BJ (cell line): ENCODE data around the gene PKD1. TPM values are rescaled to one million over a fixed set of nuclear protein-coding genes. Genes with fewer than 3 reads are reported as not detected.

ENCODE experiments used
- CTCF ChIA-PET: fragments of 350-600 bp; formaldehyde crosslinking; extraction: SDS; loops from one replicate; lab custom pipeline; 2021; ENCODE audit warnings: antibody characterized with exemption, inconsistent platforms; lab: Yijun Ruan, JAX
- POLR2A ChIA-PET: fragments of 300-600 bp; sonication (Branson Sonifier 250); formaldehyde crosslinking; extraction: SDS; loops from one replicate; lab custom pipeline; 2021; ENCODE audit warnings: antibody characterized with exemption; lab: Charles Lee
- DNase-seq: peaks from one replicate; pipeline ENCODE4 v3.0.0-alpha.2; 2011; ENCODE audit warnings: low read depth
- H3K27me3 ChIP-seq: 2 replicates; pipeline ENCODE4 v1.6.0; 2011; ENCODE audit warnings: low read length; ENCODE audit not compliant: control insufficient read depth, insufficient read depth
- H3K36me3 ChIP-seq: 2 replicates; pipeline ENCODE4 v1.5.1; 2011; ENCODE audit warnings: low read length; ENCODE audit not compliant: control insufficient read depth, insufficient read depth
- H3K4me3 ChIP-seq: 2 replicates; pipeline ENCODE4 v1.5.1; 2011; ENCODE audit warnings: low read depth, mild to moderate bottlenecking, control low read depth, low read length
- polyA plus RNA-seq: library from polyadenylated mRNA; depleted of rRNA; stranded (reverse); fragments of >200 nt; gene quantifications from 2 replicates; pipeline ENCODE4 v1.2.3, GENCODE V29; 2011
- TF ChIP-seq, protein P1 (sequence below): IDR thresholded peaks from 2 replicates; pipeline ENCODE4 v1.5.1; 2011; ENCODE audit warnings: low read depth, mild to moderate bottlenecking, control low read depth, inconsistent platforms, low read length, moderate library complexity; ENCODE audit not compliant: insufficient read depth

PKD1 gene
- polyA plus RNA-seq, 1 experiment: 76.1 TPM

- peaks cover 58% of the 10 kb centered on the region for H3K36me3 ChIP-seq
- H3K27me3 ChIP-seq: no peaks in the 10 kb centered on the region
- no peak overlapping the region for H3K4me3 ChIP-seq
- ChIA-PET POLR2A (no interaction called here), CTCF (interaction anchor here (0.6 to 0.7 kb wide), 2 partner anchors 30 to 65 kb away, joined by 3 read pairs; no protein-coding TSS in a partner anchor)
- DNase-seq: no peak
- TF ChIP-seq, protein P1, sequence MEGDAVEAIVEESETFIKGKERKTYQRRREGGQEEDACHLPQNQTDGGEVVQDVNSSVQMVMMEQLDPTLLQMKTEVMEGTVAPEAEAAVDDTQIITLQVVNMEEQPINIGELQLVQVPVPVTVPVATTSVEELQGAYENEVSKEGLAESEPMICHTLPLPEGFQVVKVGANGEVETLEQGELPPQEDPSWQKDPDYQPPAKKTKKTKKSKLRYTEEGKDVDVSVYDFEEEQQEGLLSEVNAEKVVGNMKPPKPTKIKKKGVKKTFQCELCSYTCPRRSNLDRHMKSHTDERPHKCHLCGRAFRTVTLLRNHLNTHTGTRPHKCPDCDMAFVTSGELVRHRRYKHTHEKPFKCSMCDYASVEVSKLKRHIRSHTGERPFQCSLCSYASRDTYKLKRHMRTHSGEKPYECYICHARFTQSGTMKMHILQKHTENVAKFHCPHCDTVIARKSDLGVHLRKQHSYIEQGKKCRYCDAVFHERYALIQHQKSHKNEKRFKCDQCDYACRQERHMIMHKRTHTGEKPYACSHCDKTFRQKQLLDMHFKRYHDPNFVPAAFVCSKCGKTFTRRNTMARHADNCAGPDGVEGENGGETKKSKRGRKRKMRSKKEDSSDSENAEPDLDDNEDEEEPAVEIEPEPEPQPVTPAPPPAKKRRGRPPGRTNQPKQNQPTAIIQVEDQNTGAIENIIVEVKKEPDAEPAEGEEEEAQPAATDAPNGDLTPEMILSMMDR: no peak
These were observed 48.6 kb downstream of the PKD1 start for GRCh38 chr16:2086812-2087747.

DNA sequence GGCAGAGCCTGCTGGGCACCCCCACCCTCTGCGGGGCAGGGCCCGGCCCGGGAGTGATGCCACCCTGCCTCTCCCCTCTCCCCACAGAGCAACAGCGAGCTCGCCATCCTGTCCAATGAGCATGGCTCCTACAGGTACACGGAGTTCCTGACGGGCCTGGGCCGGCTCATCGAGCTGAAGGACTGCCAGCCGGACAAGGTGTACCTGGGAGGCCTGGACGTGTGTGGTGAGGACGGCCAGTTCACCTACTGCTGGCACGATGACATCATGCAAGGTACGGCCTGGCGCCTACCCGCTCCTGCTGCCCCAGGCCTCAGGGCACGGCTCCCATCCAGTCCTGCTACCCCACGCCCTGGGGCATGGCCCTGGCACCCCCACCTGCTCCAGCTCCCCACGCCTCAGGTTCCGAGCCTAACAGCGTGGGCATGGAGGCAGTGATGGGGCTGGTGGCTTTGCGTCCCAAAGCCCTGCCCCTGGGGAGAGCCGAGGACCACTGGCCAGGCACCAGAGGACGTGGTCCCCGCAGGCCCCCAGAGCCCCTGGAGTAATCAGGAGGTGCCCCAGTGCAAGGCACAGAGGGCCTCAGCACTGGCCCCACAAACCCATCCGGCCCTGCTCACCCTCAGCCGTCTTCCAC, 49.5 kb downstream of the PKD1 start:
- DNase-seq: no peak
- H3K36me3 ChIP-seq: peaks cover 55% of the 10 kb centered on the region
- ChIA-PET CTCF (interaction anchor here (0.8 to 1.2 kb wide), 2 partner anchors 14 to 64 kb away, joined by 3 to 5 read pairs; no protein-coding TSS in a partner anchor), POLR2A (no interaction called here)
- no peak overlapping the region for H3K4me3 ChIP-seq
- no peaks in the 10 kb centered on the region for H3K27me3 ChIP-seq
- TF ChIP-seq, protein P1: no peak

DNA sequence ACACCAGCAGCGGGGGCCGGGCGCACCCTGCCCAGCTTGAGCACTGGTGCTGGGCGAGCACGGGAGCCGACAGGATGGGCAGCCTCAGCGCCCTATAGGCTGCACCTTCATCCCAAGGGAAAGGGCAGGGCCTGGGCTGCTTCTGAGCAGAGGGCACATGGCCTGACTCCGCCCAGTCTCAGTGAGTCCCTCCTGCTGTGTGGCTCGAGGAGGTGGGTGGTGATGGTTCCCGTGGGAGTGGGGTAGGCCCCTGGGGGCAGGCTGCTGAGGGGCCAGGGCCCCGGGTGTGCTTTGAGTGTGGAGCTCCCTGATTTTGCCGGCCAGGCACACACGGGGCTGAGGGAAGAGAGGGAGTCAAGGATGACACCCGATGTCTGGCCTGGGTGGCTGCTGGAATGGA, 50.0 kb downstream of the PKD1 start:
- H3K36me3 ChIP-seq: peaks cover 53% of the 10 kb centered on the region
- H3K4me3 ChIP-seq: no peak overlapping the region
- no peaks in the 10 kb centered on the region for H3K27me3 ChIP-seq
- POLR2A ChIA-PET: no interaction called here
- CTCF ChIA-PET: interaction anchor here (0.8 to 1.2 kb wide), 3 partner anchors 14 to 63 kb away, joined by 3 to 5 read pairs (median 5); no protein-coding TSS in a partner anchor
- no peak for DNase-seq
- TF ChIP-seq, protein P1: no peak

- POLR2A ChIA-PET: no interaction called here
- Histone ChIP-seq H3K36me3 (peaks cover 50% of the 10 kb centered on the region), H3K27me3 (no peaks in the 10 kb centered on the region), H3K4me3 (no peak overlapping the region)
- TF ChIP-seq, protein P1: no peak
- CTCF ChIA-PET: interaction anchor here (1.2 kb wide), 2 partner anchors 61 to 63 kb away, joined by 5 read pairs; no protein-coding TSS in a partner anchor
- no peak for DNase-seq
These were observed 50.6 kb downstream of the PKD1 start for GRCh38 chr16:2084895-2085625.
